ENCODE results near the gene SAMD3.
"Not testable (repeated sequence)": the region's sequence is repeated elsewhere in the genome, so short reads cannot be mapped to it uniquely, and the experiment has no call there.

SAMD3 gene

GRCh38 chr6:130222775-130223174 is at the start of gene SAMD3:
Gene SAMD3 (minus strand): TSS chr6:130222951. CDS start chr6:130215273, 7,678 bp downstream.
- no peak for DNase-seq

- DNase-seq = no peak
Measured at GRCh38 chr6:130269969-130270635, 47.4 kb upstream of the SAMD3 start.

GRCh38 chr6:130265553-130265952 is 42.8 kb upstream of the SAMD3 start:
- not testable (repeated sequence) for DNase-seq

GRCh38 chr6:130262008-130262407 is 39.3 kb upstream of the SAMD3 start:
- no peak for DNase-seq

GRCh38 chr6:130261558-130261957 is 38.8 kb upstream of the SAMD3 start:
- not testable (repeated sequence) for DNase-seq

GRCh38 chr6:130260614-130261241 is 38.0 kb upstream of the SAMD3 start:
- not testable (repeated sequence) for DNase-seq

GRCh38 chr6:130260050-130260462 is 37.3 kb upstream of the SAMD3 start:
- not testable (repeated sequence) for DNase-seq

GRCh38 chr6:130259557-130259956 is 36.8 kb upstream of the SAMD3 start:
- DNase-seq = no peak

- no peak for DNase-seq
Measured at GRCh38 chr6:130259140-130259539, 36.4 kb upstream of the SAMD3 start.

GRCh38 chr6:130252527-130253237 is 29.9 kb upstream of the SAMD3 start:
- no peak for DNase-seq

GRCh38 chr6:130245267-130245666 is 22.5 kb upstream of the SAMD3 start:
- no peak for DNase-seq

- DNase-seq = no peak
Measured at GRCh38 chr6:130244728-130245127, 22.0 kb upstream of the SAMD3 start.

GRCh38 chr6:130240232-130240631 is 17.5 kb upstream of the SAMD3 start:
- no peak for DNase-seq

GRCh38 chr6:130239755-130240154 is 17.0 kb upstream of the SAMD3 start:
- DNase-seq = no peak

- DNase-seq = no peak
Measured at GRCh38 chr6:130233330-130233729, 10.6 kb upstream of the SAMD3 start.

GRCh38 chr6:130230531-130230930 is 7.8 kb upstream of the SAMD3 start:
- DNase-seq = not testable (repeated sequence)

- no peak for DNase-seq
Measured at GRCh38 chr6:130229645-130230044, 6.9 kb upstream of the SAMD3 start.

- no peak for DNase-seq
Measured at GRCh38 chr6:130223508-130223907, 757 bp upstream of the SAMD3 start.

GRCh38 chr6:130218134-130218533 is 4.6 kb downstream of the SAMD3 start:
- DNase-seq = no peak

GRCh38 chr6:130216620-130217019 is 6.1 kb downstream of the SAMD3 start:
- no peak for DNase-seq

- no peak for DNase-seq
Measured at GRCh38 chr6:130215526-130215925, 7.2 kb downstream of the SAMD3 start.

GRCh38 chr6:130212215-130212874 is 10.4 kb downstream of the SAMD3 start:
- no peak for DNase-seq

GRCh38 chr6:130211691-130212090 is 11.1 kb downstream of the SAMD3 start:
- no peak for DNase-seq
